Measurements from ENCODE around the gene BMPR1A.
A peak's percentile ranks its signal among the peaks of the same experiment; 100 is the strongest.

Gene BMPR1A

GRCh38 chr10:86792461-86793167, 36.2 kb downstream of the BMPR1A start:
- H3K4me3 ChIP-seq (ENCODE audit: low read length), result no peak overlapping the region
- DNase-seq (ENCODE audit: low read depth, low spot score), result no peak

- DNase-seq (ENCODE audit: low read depth, low spot score), result no peak
- no peak overlapping the region for H3K4me3 ChIP-seq (ENCODE audit: low read length)
Observed at GRCh38 chr10:86793696-86794095, 37.3 kb downstream of the BMPR1A start.

GRCh38 chr10:86795353-86795752, 38.9 kb downstream of the BMPR1A start:
- no peak for DNase-seq (ENCODE audit: low read depth, low spot score)
- no peak overlapping the region for H3K4me3 ChIP-seq (ENCODE audit: low read length)

GRCh38 chr10:86798025-86798424, 41.6 kb downstream of the BMPR1A start:
- DNase-seq (ENCODE audit: low read depth, low spot score), result no peak

GRCh38 chr10:86798611-86799010, 42.2 kb downstream of the BMPR1A start:
- DNase-seq (ENCODE audit: low read depth, low spot score), result peak; percentile 32
- no peak overlapping the region for H3K4me3 ChIP-seq (ENCODE audit: low read length)

More at GRCh38 chr10:86798025-86798424, 41.6 kb downstream of the BMPR1A start:
- no peak overlapping the region for H3K4me3 ChIP-seq (ENCODE audit: low read length)

- no peak overlapping the region for H3K4me3 ChIP-seq (ENCODE audit: low read length)
- DNase-seq (ENCODE audit: low read depth, low spot score), result no peak
Observed at GRCh38 chr10:86799188-86799845, 42.9 kb downstream of the BMPR1A start.

- DNase-seq (ENCODE audit: low read depth, low spot score), result no peak
- H3K4me3 ChIP-seq (ENCODE audit: low read length), result no peak overlapping the region
Observed at GRCh38 chr10:86801995-86802394, 45.6 kb downstream of the BMPR1A start.

- DNase-seq (ENCODE audit: low read depth, low spot score), result no peak
- no peak overlapping the region for H3K4me3 ChIP-seq (ENCODE audit: low read length)
Observed at GRCh38 chr10:86802473-86803108, 46.2 kb downstream of the BMPR1A start.

GRCh38 chr10:86803156-86803555, 46.7 kb downstream of the BMPR1A start:
- DNase-seq (ENCODE audit: low read depth, low spot score), result no peak
- no peak overlapping the region for H3K4me3 ChIP-seq (ENCODE audit: low read length)

GRCh38 chr10:86804805-86805204, 48.4 kb downstream of the BMPR1A start:
- no peak overlapping the region for H3K4me3 ChIP-seq (ENCODE audit: low read length)
- no peak for DNase-seq (ENCODE audit: low read depth, low spot score)

- no peak for DNase-seq (ENCODE audit: low read depth, low spot score)
- no peak overlapping the region for H3K4me3 ChIP-seq (ENCODE audit: low read length)
Observed at GRCh38 chr10:86813101-86813500, 56.7 kb downstream of the BMPR1A start.

GRCh38 chr10:86813982-86814381, 57.6 kb downstream of the BMPR1A start:
- no peak overlapping the region for H3K4me3 ChIP-seq (ENCODE audit: low read length)
- DNase-seq (ENCODE audit: low read depth, low spot score), result no peak

GRCh38 chr10:86815035-86815617, 58.7 kb downstream of the BMPR1A start:
- no peak for DNase-seq (ENCODE audit: low read depth, low spot score)

GRCh38 chr10:86815640-86816039, 59.2 kb downstream of the BMPR1A start:
- H3K4me3 ChIP-seq (ENCODE audit: low read length), result no peak overlapping the region
- no peak for DNase-seq (ENCODE audit: low read depth, low spot score)

More at GRCh38 chr10:86815035-86815617, 58.7 kb downstream of the BMPR1A start:
- H3K4me3 ChIP-seq (ENCODE audit: low read length), result no peak overlapping the region

- no peak for DNase-seq (ENCODE audit: low read depth, low spot score)
- no peak overlapping the region for H3K4me3 ChIP-seq (ENCODE audit: low read length)
Observed at GRCh38 chr10:86817246-86817645, 60.8 kb downstream of the BMPR1A start.

- DNase-seq (ENCODE audit: low read depth, low spot score), result no peak
Observed at GRCh38 chr10:86819567-86819966, 63.1 kb downstream of the BMPR1A start.

GRCh38 chr10:86820509-86820908, 64.1 kb downstream of the BMPR1A start:
- no peak overlapping the region for H3K4me3 ChIP-seq (ENCODE audit: low read length)
- no peak for DNase-seq (ENCODE audit: low read depth, low spot score)

More at GRCh38 chr10:86819567-86819966, 63.1 kb downstream of the BMPR1A start:
- no peak overlapping the region for H3K4me3 ChIP-seq (ENCODE audit: low read length)

- H3K4me3 ChIP-seq (ENCODE audit: low read length), result no peak overlapping the region
- DNase-seq (ENCODE audit: low read depth, low spot score), result no peak
Observed at GRCh38 chr10:86821388-86821999, 65.1 kb downstream of the BMPR1A start.

- no peak for DNase-seq (ENCODE audit: low read depth, low spot score)
- no peak overlapping the region for H3K4me3 ChIP-seq (ENCODE audit: low read length)
Observed at GRCh38 chr10:86823565-86823964, 67.1 kb downstream of the BMPR1A start.
